Endothelial cell of umbilical vein (primary cell): ENCODE results near the gene TMEM38A. TPM values are rescaled to one million over a fixed set of nuclear protein-coding genes. Genes with fewer than 3 reads are reported as not detected.

Experiments used
- BruUV-seq: library from RNA; stranded (reverse); fragments of 400-500 nt; replicated peaks from 2 replicates; lab custom pipeline; 2021; lab: Mats Ljungman, UMichigan
- CTCF ChIA-PET: fragments of 300-600, 350-600 bp; sonication (Branson Sonifier 250); formaldehyde crosslinking; loops from one replicate; lab custom pipeline; 2021; ENCODE audit warnings: antibody characterized with exemption, inconsistent platforms; lab: Charles Lee
- POLR2A ChIA-PET: fragments of 300-600, 350-600 bp; sonication (Branson Sonifier 250); formaldehyde crosslinking; loops from one replicate; lab custom pipeline; 2021; ENCODE audit warnings: antibody characterized with exemption, inconsistent platforms; lab: Charles Lee
- DNase-seq: peaks from one replicate; pipeline ENCODE4 v3.0.0-alpha.2; 2011; ENCODE audit warnings: low read depth, low spot score
- FAIRE-seq: peaks from 2 replicates; lab custom pipeline; 2011; peaks lifted over from hg19 to GRCh38; lab: Jason Lieb, UNC
- H2AFZ ChIP-seq: 2 replicates; pipeline ENCODE4 v1.6.0; 2012; ENCODE audit warnings: low read depth, low read length, control low read depth, inconsistent platforms
- H3K27ac ChIP-seq: 2 replicates; pipeline ENCODE4 v1.5.1; 2011; ENCODE audit warnings: low read depth, mild to moderate bottlenecking, control low read depth, low read length, moderate library complexity; ENCODE audit not compliant: insufficient read depth
- H3K27me3 ChIP-seq, 2 experiments: 2 replicates each; pipeline versions ENCODE4 v1.6.0 to v1.6.1; 2011; ENCODE audit warnings: low read length in 2 of 2, mixed read lengths in 1 of 2; ENCODE audit not compliant: control insufficient read depth in 2 of 2, insufficient read depth in 2 of 2
- H3K36me3 ChIP-seq, 2 experiments: 2 replicates in 1 of 2; 3 replicates in 1 of 2; pipeline ENCODE4 v1.5.1; 2011; ENCODE audit warnings: low read length in 2 of 2, mild to moderate bottlenecking in 1 of 2, moderate library complexity in 1 of 2; ENCODE audit not compliant: control insufficient read depth in 2 of 2, insufficient read depth in 2 of 2; ENCODE audit errors: extremely low read depth in 1 of 2
- H3K4me1 ChIP-seq: 3 replicates; pipeline ENCODE4 v1.5.1; 2011; ENCODE audit warnings: mild to moderate bottlenecking, low read length; ENCODE audit not compliant: control insufficient read depth, insufficient read depth; ENCODE audit errors: extremely low read depth
- H3K4me2 ChIP-seq: 2 replicates; pipeline ENCODE4 v1.6.1; 2011; ENCODE audit warnings: low read length, control low read depth, mixed read lengths; ENCODE audit not compliant: insufficient read depth
- H3K4me3 ChIP-seq, 3 experiments: fragments of 200-600 bp in 1 of 3; sonication (generic), shearing (Covaris generic) in 1 of 3; replicated peaks in 1 of 3; 2 replicates each; pipeline ENCODE4 v1.5.1; 2011 to 2016; ENCODE audit warnings: control low read depth in 3 of 3, low read length in 3 of 3, mild to moderate bottlenecking in 2 of 3, inconsistent platforms in 1 of 3, low read depth in 1 of 3, moderate library complexity in 1 of 3; ENCODE audit not compliant: insufficient read depth in 1 of 3
- H3K79me2 ChIP-seq: 2 replicates; pipeline ENCODE4 v1.6.0; 2012; ENCODE audit warnings: low read length, inconsistent platforms; ENCODE audit not compliant: control insufficient read depth, insufficient read depth
- H3K9ac ChIP-seq: replicated peaks from 2 replicates; pipeline ENCODE3; 2011; ENCODE audit warnings: low read length, control low read depth; ENCODE audit not compliant: insufficient read depth; ENCODE audit errors: extremely low read depth
- H3K9me1 ChIP-seq: replicated peaks from 3 replicates; pipeline ENCODE4 v1.6.0; 2011; ENCODE audit warnings: mild to moderate bottlenecking, low read length; ENCODE audit not compliant: control insufficient read depth, insufficient read depth; ENCODE audit errors: extremely low read depth
- H3K9me3 ChIP-seq: replicated peaks from 2 replicates; pipeline ENCODE4 v1.5.1; 2012; ENCODE audit warnings: low read length, inconsistent platforms; ENCODE audit not compliant: control insufficient read depth, insufficient read depth
- H4K20me1 ChIP-seq: replicated peaks from 2 replicates; pipeline ENCODE3; 2011; ENCODE audit warnings: mild to moderate bottlenecking, low read length; ENCODE audit not compliant: control insufficient read depth, insufficient read depth; ENCODE audit errors: extremely low read depth
- EZH2 ChIP-seq: IDR thresholded peaks from 2 replicates; pipeline ENCODE4 v1.6.1; 2012; ENCODE audit warnings: borderline replicate concordance, low read depth, mild to moderate bottlenecking, moderate library complexity, low read length, inconsistent platforms; ENCODE audit not compliant: severe bottlenecking
- FOS ChIP-seq: IDR thresholded peaks from 2 replicates; pipeline ENCODE4 v1.6.1; 2011; ENCODE audit warnings: mild to moderate bottlenecking, low read length, moderate library complexity, borderline replicate concordance; ENCODE audit not compliant: insufficient read depth
- GATA2 ChIP-seq: IDR thresholded peaks from 2 replicates; pipeline ENCODE4 v1.7.0; 2011; ENCODE audit warnings: low read depth, mild to moderate bottlenecking, moderate library complexity, mixed read lengths, low read length; ENCODE audit not compliant: insufficient read length, insufficient read depth
- JUN ChIP-seq: IDR thresholded peaks from 2 replicates; pipeline ENCODE4 v1.6.1; 2011; ENCODE audit warnings: borderline replicate concordance, low read depth; ENCODE audit not compliant: insufficient read length, insufficient read depth
- MYC ChIP-seq: IDR thresholded peaks from one replicate; pipeline ENCODE4 v1.6.1; 2011; ENCODE audit warnings: mild to moderate bottlenecking, low read depth, low read length
- POLR2A ChIP-seq: IDR thresholded peaks from 2 replicates; pipeline ENCODE4 v1.6.1; 2012; ENCODE audit warnings: low read depth, mild to moderate bottlenecking, control low read depth, low read length
- POLR2AphosphoS5 ChIP-seq: IDR thresholded peaks from 2 replicates; pipeline ENCODE4 v1.6.1; 2012; ENCODE audit warnings: low read depth, mild to moderate bottlenecking, control low read depth, low read length, moderate library complexity; ENCODE audit not compliant: insufficient read depth
- dilution Hi-C: fragments of 300-500 bp; cut with MboI; formaldehyde crosslinking; loops from one replicate; pipeline ENCODE4 v1.15.0; 2019; ENCODE audit warnings: low sequenced_read_pairs; ENCODE audit not compliant: extremely low pct_ligation_motif_present
- intact Hi-C: fragments of 100-400 bp; cut with micrococcal nuclease; formaldehyde crosslinking; loops from one replicate; pipeline ENCODE4 v1.10.0; 2022
- polyA plus RNA-seq, 4 experiments: library from polyadenylated mRNA; depleted of rRNA in 3 of 4; stranded (reverse) in 3 of 4; unstranded in 1 of 4; fragments of >200 nt; gene quantifications; 2 replicates each; pipeline versions ENCODE4 v1.2.1 to v1.2.3, GENCODE V29; 2011 to 2012; ENCODE audit warnings: missing spikeins in 1 of 4
- total RNA-seq: library from RNA; stranded (reverse); gene quantifications from 2 replicates; pipeline ENCODE4 v1.2.3, GENCODE V29; 2021
- TF ChIP-seq, protein P1 (sequence below): IDR thresholded peaks from 2 replicates; pipeline ENCODE4 v1.6.1; 2011; ENCODE audit not compliant: insufficient read depth, insufficient read length
- TF ChIP-seq, protein P2 (sequence below), 2 donors: IDR thresholded peaks; 1 replicate in 1 of 2; 2 replicates in 1 of 2; pipeline ENCODE4 v1.5.1; 2011; ENCODE audit warnings: low read length in 2 of 2, mild to moderate bottlenecking in 2 of 2, moderate library complexity in 2 of 2, control low read depth in 1 of 2, inconsistent platforms in 1 of 2, low read depth in 1 of 2; ENCODE audit not compliant: insufficient read depth in 1 of 2; ENCODE audit errors: extremely low read depth in 1 of 2

The TMEM38A gene
- total and polyA plus RNA-seq, 2 donors (not counting 3 experiments of a cell fraction or from before 2014, with no cell fraction given): 1.6 TPM

DNA sequence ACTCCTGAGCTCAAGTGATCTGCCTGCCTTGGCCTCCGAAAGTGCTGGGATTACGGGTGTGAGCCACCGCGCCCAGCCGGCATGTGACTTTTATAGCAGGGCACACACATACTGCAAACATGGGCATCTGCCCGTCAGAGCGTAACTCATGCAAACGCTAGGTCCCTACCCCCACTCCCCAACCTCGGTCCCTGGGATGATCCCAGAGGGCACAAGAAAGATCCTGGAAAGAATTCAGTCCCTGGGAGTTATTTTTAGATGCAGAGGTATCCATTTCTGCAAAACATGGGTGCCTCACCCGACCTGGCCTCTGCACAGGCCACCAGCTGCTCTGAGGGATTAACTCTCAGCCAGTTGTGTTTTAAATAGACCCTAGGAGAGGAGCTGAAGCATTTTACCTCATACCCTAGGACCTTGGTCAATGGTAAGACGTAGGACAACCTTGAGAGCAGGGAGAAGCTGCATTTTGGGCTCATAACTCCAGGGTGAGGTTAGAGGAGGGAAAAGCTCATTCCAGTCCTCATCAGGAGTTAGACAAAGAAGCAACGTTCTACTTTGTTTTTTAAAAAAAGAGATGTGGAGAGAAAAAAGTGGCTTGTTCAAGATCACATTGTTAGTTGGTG lies 10.8 kb downstream of the TMEM38A start:
- Histone ChIP-seq H3K79me2 (no peaks in the 10 kb centered on the region), H3K9me3 (no peaks in the 10 kb centered on the region), H3K4me2 (no peak overlapping the region), H3K4me1 (no peaks in the 10 kb centered on the region), H3K27ac (no peak overlapping the region), H3K27me3 (no peaks in the 10 kb centered on the region), H3K9me1 (no peaks in the 10 kb centered on the region), H3K4me3 (no peak overlapping the region), H4K20me1 (no peaks in the 10 kb centered on the region), H3K9ac (no peak overlapping the region), H2AFZ (no peak overlapping the region), H3K36me3 (no peaks in the 10 kb centered on the region)
- TF ChIP-seq, protein P1, sequence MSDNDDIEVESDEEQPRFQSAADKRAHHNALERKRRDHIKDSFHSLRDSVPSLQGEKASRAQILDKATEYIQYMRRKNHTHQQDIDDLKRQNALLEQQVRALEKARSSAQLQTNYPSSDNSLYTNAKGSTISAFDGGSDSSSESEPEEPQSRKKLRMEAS: no peak
- TF ChIP-seq EZH2: no peak
- TF ChIP-seq POLR2AphosphoS5: no peak
- TF ChIP-seq MYC: no peak
- no peak for TF ChIP-seq POLR2A
- TF ChIP-seq, protein P2, sequence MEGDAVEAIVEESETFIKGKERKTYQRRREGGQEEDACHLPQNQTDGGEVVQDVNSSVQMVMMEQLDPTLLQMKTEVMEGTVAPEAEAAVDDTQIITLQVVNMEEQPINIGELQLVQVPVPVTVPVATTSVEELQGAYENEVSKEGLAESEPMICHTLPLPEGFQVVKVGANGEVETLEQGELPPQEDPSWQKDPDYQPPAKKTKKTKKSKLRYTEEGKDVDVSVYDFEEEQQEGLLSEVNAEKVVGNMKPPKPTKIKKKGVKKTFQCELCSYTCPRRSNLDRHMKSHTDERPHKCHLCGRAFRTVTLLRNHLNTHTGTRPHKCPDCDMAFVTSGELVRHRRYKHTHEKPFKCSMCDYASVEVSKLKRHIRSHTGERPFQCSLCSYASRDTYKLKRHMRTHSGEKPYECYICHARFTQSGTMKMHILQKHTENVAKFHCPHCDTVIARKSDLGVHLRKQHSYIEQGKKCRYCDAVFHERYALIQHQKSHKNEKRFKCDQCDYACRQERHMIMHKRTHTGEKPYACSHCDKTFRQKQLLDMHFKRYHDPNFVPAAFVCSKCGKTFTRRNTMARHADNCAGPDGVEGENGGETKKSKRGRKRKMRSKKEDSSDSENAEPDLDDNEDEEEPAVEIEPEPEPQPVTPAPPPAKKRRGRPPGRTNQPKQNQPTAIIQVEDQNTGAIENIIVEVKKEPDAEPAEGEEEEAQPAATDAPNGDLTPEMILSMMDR (IDR thresholded peaks at IDR 0.05; ENCODE audit: extremely low read depth in 1 of 2, insufficient read depth in 1 of 2, low read depth in 1 of 2, low read length in 2 of 2): no peak
- TF ChIP-seq GATA2: no peak
- no peak for TF ChIP-seq JUN
- TF ChIP-seq FOS: no peak
- intact Hi-C loops (no loop called here), dilution Hi-C loops (no loop called here)
- FAIRE-seq (no peak), DNase-seq (no peak)
- CTCF ChIA-PET: interaction anchor here (1.4 to 1.5 kb wide), 3 partner anchors 8 to 126 kb away, joined by 3 to 8 read pairs (median 3); no protein-coding TSS in a partner anchor
- no TSS peak for BruUV-seq
- POLR2A ChIA-PET: interaction anchor here (0.6 kb wide), 2 partner anchors 27 to 717 kb away, joined by 3 to 4 read pairs; no protein-coding TSS in a partner anchor
